Endothelial cell of umbilical vein (primary cell): ENCODE measurements around the gene XRCC1. TPM values are rescaled to one million over a fixed set of nuclear protein-coding genes. Genes with fewer than 3 reads are reported as not detected.

Source experiments
- BruUV-seq: library from RNA; stranded (reverse); fragments of 400-500 nt; replicated peaks from 2 replicates; lab custom pipeline; 2021; lab: Mats Ljungman, UMichigan
- CTCF ChIA-PET: fragments of 300-600, 350-600 bp; sonication (Branson Sonifier 250); formaldehyde crosslinking; loops from one replicate; lab custom pipeline; 2021; ENCODE audit warnings: antibody characterized with exemption, inconsistent platforms; lab: Charles Lee
- POLR2A ChIA-PET: fragments of 300-600, 350-600 bp; sonication (Branson Sonifier 250); formaldehyde crosslinking; loops from one replicate; lab custom pipeline; 2021; ENCODE audit warnings: antibody characterized with exemption, inconsistent platforms; lab: Charles Lee
- DNase-seq: peaks from one replicate; pipeline ENCODE4 v3.0.0-alpha.2; 2011; ENCODE audit warnings: low read depth, low spot score
- FAIRE-seq: peaks from 2 replicates; lab custom pipeline; 2011; peaks lifted over from hg19 to GRCh38; lab: Jason Lieb, UNC
- H2AFZ ChIP-seq: 2 replicates; pipeline ENCODE4 v1.6.0; 2012; ENCODE audit warnings: low read depth, low read length, control low read depth, inconsistent platforms
- H3K27ac ChIP-seq: 2 replicates; pipeline ENCODE4 v1.5.1; 2011; ENCODE audit warnings: low read depth, mild to moderate bottlenecking, control low read depth, low read length, moderate library complexity; ENCODE audit not compliant: insufficient read depth
- H3K27me3 ChIP-seq, 2 experiments: 2 replicates each; pipeline versions ENCODE4 v1.6.0 to v1.6.1; 2011; ENCODE audit warnings: low read length in 2 of 2, mixed read lengths in 1 of 2; ENCODE audit not compliant: control insufficient read depth in 2 of 2, insufficient read depth in 2 of 2
- H3K36me3 ChIP-seq, 2 experiments: 2 replicates in 1 of 2; 3 replicates in 1 of 2; pipeline ENCODE4 v1.5.1; 2011; ENCODE audit warnings: low read length in 2 of 2, mild to moderate bottlenecking in 1 of 2, moderate library complexity in 1 of 2; ENCODE audit not compliant: control insufficient read depth in 2 of 2, insufficient read depth in 2 of 2; ENCODE audit errors: extremely low read depth in 1 of 2
- H3K4me1 ChIP-seq: 3 replicates; pipeline ENCODE4 v1.5.1; 2011; ENCODE audit warnings: mild to moderate bottlenecking, low read length; ENCODE audit not compliant: control insufficient read depth, insufficient read depth; ENCODE audit errors: extremely low read depth
- H3K4me2 ChIP-seq: 2 replicates; pipeline ENCODE4 v1.6.1; 2011; ENCODE audit warnings: low read length, control low read depth, mixed read lengths; ENCODE audit not compliant: insufficient read depth
- H3K4me3 ChIP-seq, 3 experiments: fragments of 200-600 bp in 1 of 3; sonication (generic), shearing (Covaris generic) in 1 of 3; replicated peaks in 1 of 3; 2 replicates each; pipeline ENCODE4 v1.5.1; 2011 to 2016; ENCODE audit warnings: control low read depth in 3 of 3, low read length in 3 of 3, mild to moderate bottlenecking in 2 of 3, inconsistent platforms in 1 of 3, low read depth in 1 of 3, moderate library complexity in 1 of 3; ENCODE audit not compliant: insufficient read depth in 1 of 3
- H3K79me2 ChIP-seq: 2 replicates; pipeline ENCODE4 v1.6.0; 2012; ENCODE audit warnings: low read length, inconsistent platforms; ENCODE audit not compliant: control insufficient read depth, insufficient read depth
- H3K9ac ChIP-seq: replicated peaks from 2 replicates; pipeline ENCODE3; 2011; ENCODE audit warnings: low read length, control low read depth; ENCODE audit not compliant: insufficient read depth; ENCODE audit errors: extremely low read depth
- H3K9me1 ChIP-seq: replicated peaks from 3 replicates; pipeline ENCODE4 v1.6.0; 2011; ENCODE audit warnings: mild to moderate bottlenecking, low read length; ENCODE audit not compliant: control insufficient read depth, insufficient read depth; ENCODE audit errors: extremely low read depth
- H3K9me3 ChIP-seq: replicated peaks from 2 replicates; pipeline ENCODE4 v1.5.1; 2012; ENCODE audit warnings: low read length, inconsistent platforms; ENCODE audit not compliant: control insufficient read depth, insufficient read depth
- H4K20me1 ChIP-seq: replicated peaks from 2 replicates; pipeline ENCODE3; 2011; ENCODE audit warnings: mild to moderate bottlenecking, low read length; ENCODE audit not compliant: control insufficient read depth, insufficient read depth; ENCODE audit errors: extremely low read depth
- CTCF ChIP-seq, 2 donors: IDR thresholded peaks; 1 replicate in 1 of 2; 2 replicates in 1 of 2; pipeline ENCODE4 v1.5.1; 2011; ENCODE audit warnings: low read length in 2 of 2, mild to moderate bottlenecking in 2 of 2, moderate library complexity in 2 of 2, control low read depth in 1 of 2, inconsistent platforms in 1 of 2, low read depth in 1 of 2; ENCODE audit not compliant: insufficient read depth in 1 of 2; ENCODE audit errors: extremely low read depth in 1 of 2
- EZH2 ChIP-seq: IDR thresholded peaks from 2 replicates; pipeline ENCODE4 v1.6.1; 2012; ENCODE audit warnings: borderline replicate concordance, low read depth, mild to moderate bottlenecking, moderate library complexity, low read length, inconsistent platforms; ENCODE audit not compliant: severe bottlenecking
- FOS ChIP-seq: IDR thresholded peaks from 2 replicates; pipeline ENCODE4 v1.6.1; 2011; ENCODE audit warnings: mild to moderate bottlenecking, low read length, moderate library complexity, borderline replicate concordance; ENCODE audit not compliant: insufficient read depth
- GATA2 ChIP-seq: IDR thresholded peaks from 2 replicates; pipeline ENCODE4 v1.7.0; 2011; ENCODE audit warnings: low read depth, mild to moderate bottlenecking, moderate library complexity, mixed read lengths, low read length; ENCODE audit not compliant: insufficient read length, insufficient read depth
- JUN ChIP-seq: IDR thresholded peaks from 2 replicates; pipeline ENCODE4 v1.6.1; 2011; ENCODE audit warnings: borderline replicate concordance, low read depth; ENCODE audit not compliant: insufficient read length, insufficient read depth
- MAX ChIP-seq: IDR thresholded peaks from 2 replicates; pipeline ENCODE4 v1.6.1; 2011; ENCODE audit not compliant: insufficient read depth, insufficient read length
- MYC ChIP-seq: IDR thresholded peaks from one replicate; pipeline ENCODE4 v1.6.1; 2011; ENCODE audit warnings: mild to moderate bottlenecking, low read depth, low read length
- POLR2A ChIP-seq: IDR thresholded peaks from 2 replicates; pipeline ENCODE4 v1.6.1; 2012; ENCODE audit warnings: low read depth, mild to moderate bottlenecking, control low read depth, low read length
- POLR2AphosphoS5 ChIP-seq: IDR thresholded peaks from 2 replicates; pipeline ENCODE4 v1.6.1; 2012; ENCODE audit warnings: low read depth, mild to moderate bottlenecking, control low read depth, low read length, moderate library complexity; ENCODE audit not compliant: insufficient read depth
- dilution Hi-C: fragments of 300-500 bp; cut with MboI; formaldehyde crosslinking; loops from one replicate; pipeline ENCODE4 v1.15.0; 2019; ENCODE audit warnings: low sequenced_read_pairs; ENCODE audit not compliant: extremely low pct_ligation_motif_present
- intact Hi-C: fragments of 100-400 bp; cut with micrococcal nuclease; formaldehyde crosslinking; loops from one replicate; pipeline ENCODE4 v1.10.0; 2022
- polyA plus RNA-seq, 4 experiments: library from polyadenylated mRNA; depleted of rRNA in 3 of 4; stranded (reverse) in 3 of 4; unstranded in 1 of 4; fragments of >200 nt; gene quantifications; 2 replicates each; pipeline versions ENCODE4 v1.2.1 to v1.2.3, GENCODE V29; 2011 to 2012; ENCODE audit warnings: missing spikeins in 1 of 4
- total RNA-seq: library from RNA; stranded (reverse); gene quantifications from 2 replicates; pipeline ENCODE4 v1.2.3, GENCODE V29; 2021

Gene XRCC1
- total and polyA plus RNA-seq, 2 donors (not counting 3 experiments of a cell fraction or from before 2014, with no cell fraction given), result 29.5 to 39.3 TPM

GRCh38 chr19:43623889-43624670, 48.8 kb upstream of the XRCC1 start:
- Histone ChIP-seq H4K20me1 (no peaks in the 10 kb centered on the region), H3K36me3 (no peaks in the 10 kb centered on the region), H3K27ac (no peak overlapping the region), H3K9ac (no peak overlapping the region), H3K9me1 (no peaks in the 10 kb centered on the region), H3K9me3 (no peaks in the 10 kb centered on the region), H3K79me2 (no peaks in the 10 kb centered on the region), H3K4me1 (peaks cover 7% of the 10 kb centered on the region), H3K4me2 (no peak overlapping the region), H2AFZ (no peak overlapping the region), H3K27me3 (no peaks in the 10 kb centered on the region), H3K4me3 (no peak overlapping the region)
- POLR2A ChIA-PET, result no interaction called here
- intact Hi-C loops (no loop called here), dilution Hi-C loops (no loop called here)
- FAIRE-seq (no peak), DNase-seq (no peak)
- CTCF ChIA-PET, result interaction anchor here (0.8 kb wide), 1 partner anchor 29 kb away, joined by 3 read pairs; no protein-coding TSS in a partner anchor
- TF ChIP-seq EZH2, result no peak
- TF ChIP-seq JUN, result no peak
- no TSS peak for BruUV-seq

- no peak for FAIRE-seq
- H3K9me1 ChIP-seq, result no peaks in the 10 kb centered on the region
- H4K20me1 ChIP-seq, result no peaks in the 10 kb centered on the region
- intact Hi-C loops (no loop called here), dilution Hi-C loops (no loop called here)
- no peak overlapping the region for H3K9ac ChIP-seq
- H3K36me3 ChIP-seq, result no peaks in the 10 kb centered on the region
- no peak overlapping the region for H3K4me2 ChIP-seq
- DNase-seq, result no peak
- no peaks in the 10 kb centered on the region for H3K9me3 ChIP-seq
- H3K4me3 ChIP-seq, result no peak overlapping the region
- CTCF ChIA-PET, result interaction anchor here (0.8 kb wide), 1 partner anchor 28 kb away, joined by 3 read pairs; no protein-coding TSS in a partner anchor
- peaks cover 7% of the 10 kb centered on the region for H3K79me2 ChIP-seq
- BruUV-seq, result no TSS peak
- H3K27ac ChIP-seq, result no peak overlapping the region
- H2AFZ ChIP-seq, result no peak overlapping the region
- TF ChIP-seq MYC, result no peak
- no peak for TF ChIP-seq CTCF (IDR thresholded peaks at IDR 0.05; ENCODE audit: extremely low read depth in 1 of 2, insufficient read depth in 1 of 2, low read depth in 1 of 2, low read length in 2 of 2)
- no peak for TF ChIP-seq MAX
- no peak for TF ChIP-seq JUN
- no peak for TF ChIP-seq POLR2A
- TF ChIP-seq POLR2AphosphoS5, result no peak
- TF ChIP-seq FOS, result no peak
- no peak for TF ChIP-seq EZH2
- TF ChIP-seq GATA2, result no peak
- no peaks in the 10 kb centered on the region for H3K27me3 ChIP-seq
- peaks cover 12% of the 10 kb centered on the region for H3K4me1 ChIP-seq
- POLR2A ChIA-PET, result no interaction called here
Observed at GRCh38 chr19:43622956-43623355, 47.6 kb upstream of the XRCC1 start.
